A549 (cell line): ENCODE data around the gene ORMDL2. TPM values are rescaled to one million over a fixed set of nuclear protein-coding genes. Genes with fewer than 3 reads are reported as not detected.

Source experiments
- ATAC-seq, 2 experiments: fragments of 200-7000 bp in 1 of 2; fragments of >200 bp in 1 of 2; cut with Nextera tagmentation in 1 of 2; cut with Tn5 transposase in 1 of 2; 3 replicates each; pipeline versions ENCODE4 v1.8.0 to v1.9.1; 2018 to 2020; ENCODE audit warnings: mild to moderate bottlenecking in 1 of 2, moderate library complexity in 1 of 2
- CTCF ChIA-PET: fragments of 300-600 bp; sonication (Branson Sonifier 250); formaldehyde crosslinking; extraction: SDS; loops from one replicate; lab custom pipeline; 2021; ENCODE audit warnings: antibody characterized with exemption, inconsistent platforms; lab: Yijun Ruan, JAX
- POLR2A ChIA-PET: fragments of 350-600 bp; formaldehyde crosslinking; extraction: SDS; loops from one replicate; lab custom pipeline; 2021; ENCODE audit warnings: antibody characterized with exemption, inconsistent platforms; lab: Yijun Ruan, JAX
- DNase-seq, 2 experiments: peaks; one replicate each; pipeline versions ENCODE4 v3.0.0 to v3.0.0-alpha.2; 2011 to 2016; ENCODE audit warnings: low read depth in 1 of 2, low spot score in 1 of 2
- FAIRE-seq: peaks from 2 replicates; lab custom pipeline; 2011; peaks lifted over from hg19 to GRCh38; lab: Jason Lieb, UNC
- H3K27ac ChIP-seq, 2 experiments: fragments of >200 bp; sonication (Bioruptor Twin); formaldehyde crosslinking; 3 replicates each; pipeline ENCODE4 v1.5.1; 2016 to 2017
- H3K4me1 ChIP-seq: fragments of >200 bp; sonication (Bioruptor Twin); formaldehyde crosslinking; 3 replicates; pipeline ENCODE4 v1.6.1; 2016
- H3K4me2 ChIP-seq: fragments of >200 bp; sonication (Bioruptor Twin); formaldehyde crosslinking; 3 replicates; pipeline ENCODE4 v1.6.1; 2016
- H3K4me3 ChIP-seq: fragments of >200 bp; sonication (Bioruptor Twin); formaldehyde crosslinking; 3 replicates; pipeline ENCODE4 v1.5.1; 2016
- H3K9me3 ChIP-seq: fragments of >200 bp; sonication (Bioruptor Twin); formaldehyde crosslinking; 3 replicates; pipeline ENCODE4 v1.6.1; 2016
- BCL3 ChIP-seq: fragments of >200 bp; sonication (Bioruptor Twin); formaldehyde crosslinking; IDR thresholded peaks from 3 replicates; pipeline ENCODE4 v1.6.1; 2016
- BHLHE40 ChIP-seq: IDR thresholded peaks from 2 replicates; pipeline ENCODE4 v1.6.1; 2012; ENCODE audit warnings: low read depth, low read length, inconsistent platforms
- CEBPB ChIP-seq, 2 experiments: fragments of >200 bp in 1 of 2; sonication (Bioruptor Twin) in 1 of 2; formaldehyde crosslinking in 1 of 2; IDR thresholded peaks; 2 replicates each; pipeline ENCODE4 v1.6.1; 2012 to 2016
- HOXA7 ChIP-seq: fragments of 250-450 bp; sonication (Bioruptor Pico); IDR thresholded peaks from 2 replicates; pipeline ENCODE4 v1.5.0; 2020; ENCODE audit warnings: mild to moderate bottlenecking, moderate library complexity
- HOXB13 ChIP-seq: fragments of 250-450 bp; sonication (Bioruptor Pico); IDR thresholded peaks from 2 replicates; pipeline ENCODE4 v1.5.0; 2020; ENCODE audit warnings: low read depth, mild to moderate bottlenecking, moderate library complexity
- HOXB5 ChIP-seq: fragments of 250-450 bp; sonication (Bioruptor Pico); IDR thresholded peaks from 2 replicates; pipeline ENCODE4 v1.5.0; 2020; ENCODE audit warnings: mild to moderate bottlenecking, moderate library complexity
- JUN ChIP-seq, 2 experiments: fragments of >200 bp; sonication (Bioruptor Twin); formaldehyde crosslinking; IDR thresholded peaks; 2 replicates in 1 of 2; 3 replicates in 1 of 2; pipeline ENCODE4 v1.6.1; 2016 to 2017
- JUNB ChIP-seq: fragments of >200 bp; sonication (Bioruptor Twin); formaldehyde crosslinking; IDR thresholded peaks from 2 replicates; pipeline ENCODE4 v1.6.1; 2016
- MAFK ChIP-seq: fragments of 450-650 bp; IDR thresholded peaks from 2 replicates; pipeline ENCODE4 v1.6.1; 2014; ENCODE audit not compliant: partially characterized antibody
- MAZ ChIP-seq: fragments of 150-350 bp; IDR thresholded peaks from 2 replicates; pipeline ENCODE4 v1.6.1; 2014; ENCODE audit warnings: antibody characterized with exemption, low read depth, low read length, borderline replicate concordance
- NPAS2 ChIP-seq: fragments of 250-450 bp; sonication (Bioruptor Pico); IDR thresholded peaks from 2 replicates; pipeline ENCODE4 v1.8.0; 2022; ENCODE audit warnings: mild to moderate bottlenecking, moderate library complexity, borderline replicate concordance
- NR3C1 ChIP-seq: fragments of >200 bp; sonication (Bioruptor Twin); formaldehyde crosslinking; IDR thresholded peaks from 3 replicates; pipeline ENCODE4 v1.6.1; 2017
- PHF8 ChIP-seq: fragments of 200-600 bp; sonication (generic); IDR thresholded peaks from 2 replicates; pipeline ENCODE4 v1.6.1; 2016; ENCODE audit warnings: low read depth, mild to moderate bottlenecking, antibody characterized with exemption, moderate library complexity, borderline replicate concordance
- RCOR1 ChIP-seq: fragments of 150-350 bp; IDR thresholded peaks from 2 replicates; pipeline ENCODE4 v1.6.1; 2014; ENCODE audit warnings: antibody characterized with exemption, low read length, low read depth
- SREBF2 ChIP-seq: fragments of 450-650 bp; IDR thresholded peaks from 2 replicates; pipeline ENCODE4 v1.6.1; 2014; ENCODE audit warnings: mild to moderate bottlenecking, moderate library complexity
- TP53 ChIP-seq: fragments of 250-450 bp; sonication (Bioruptor Pico); IDR thresholded peaks from 2 replicates; pipeline ENCODE4 v1.5.0; 2021; ENCODE audit warnings: mild to moderate bottlenecking, moderate library complexity
- ZC3H11A ChIP-seq: fragments of 450-650 bp; IDR thresholded peaks from 2 replicates; pipeline ENCODE4 v1.6.1; 2014; ENCODE audit warnings: antibody characterized with exemption, mild to moderate bottlenecking
- ZNF302 ChIP-seq: fragments of 250-450 bp; sonication (Bioruptor Pico); IDR thresholded peaks from 2 replicates; pipeline ENCODE4 v1.9.0; 2021; ENCODE audit warnings: inconsistent platforms, mild to moderate bottlenecking, moderate library complexity
- WGBS: methylation state at CpG from one replicate; pipeline ENCODE4 v1.1.6; 2017; ENCODE audit errors: missing lambda C conversion rate; 5-methylcytosine and 5-hydroxymethylcytosine counted together
- polyA plus RNA-seq, 4 experiments: library from polyadenylated mRNA; depleted of rRNA in 3 of 4; stranded (reverse); fragments of >200 nt; fragmentation: RNase III in 1 of 4; extraction: RNeasy Plus Mini Kit Qiagen cat#74134 plus additional on column Dnase treatment in 1 of 4; gene quantifications; 2 replicates in 3 of 4; 3 replicates in 1 of 4; pipeline ENCODE4 v1.2.3, GENCODE V29; 2011 to 2017
- TF ChIP-seq, protein P1 (sequence below): IDR thresholded peaks from 2 replicates; pipeline ENCODE4 v1.6.1; 2012
- TF ChIP-seq, protein P2 (sequence below): fragments of 250-450 bp; sonication (Bioruptor Pico); IDR thresholded peaks from 2 replicates; pipeline ENCODE4 v1.5.0; 2020; ENCODE audit warnings: low read depth, mild to moderate bottlenecking, moderate library complexity
- TF ChIP-seq, protein P3 (sequence below): fragments of >200 bp; sonication (Bioruptor Twin); formaldehyde crosslinking; IDR thresholded peaks from 2 replicates; pipeline ENCODE4 v1.6.1; 2016
- TF ChIP-seq, protein P4 (sequence below): fragments of 450-650 bp; IDR thresholded peaks from 2 replicates; pipeline ENCODE4 v1.6.1; 2014; ENCODE audit warnings: antibody characterized with exemption

The ORMDL2 gene
- polyA plus RNA-seq, 2 of the 4 experiments (the other 2 are of a cell fraction), result 79.0 to 93.6 TPM

- Histone ChIP-seq H3K27ac (no peak overlapping the region; a peak in 1 of 6 replicates), H3K4me1 (peaks cover 8% of the 10 kb centered on the region; the same call in 1 of the 3 replicates), H3K9me3 (no peaks in the 10 kb centered on the region), H3K4me3 (no peak overlapping the region), H3K4me2 (no peak overlapping the region)
- DNase-seq, result no peak
- TF ChIP-seq ZNF302 (CRISPR knock-in tag) (no peak), PHF8 (no peak), NR3C1 (no peak), MAZ (no peak), JUNB (no peak), HOXB5 (CRISPR knock-in tag) (no peak), HOXB13 (no peak), TP53 (no peak), NPAS2 (CRISPR knock-in tag) (no peak), CEBPB (IDR thresholded peaks at IDR 0.05) (no peak)
- TF ChIP-seq, protein P1, sequence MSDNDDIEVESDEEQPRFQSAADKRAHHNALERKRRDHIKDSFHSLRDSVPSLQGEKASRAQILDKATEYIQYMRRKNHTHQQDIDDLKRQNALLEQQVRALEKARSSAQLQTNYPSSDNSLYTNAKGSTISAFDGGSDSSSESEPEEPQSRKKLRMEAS, result no peak
- TF ChIP-seq, protein P2, sequence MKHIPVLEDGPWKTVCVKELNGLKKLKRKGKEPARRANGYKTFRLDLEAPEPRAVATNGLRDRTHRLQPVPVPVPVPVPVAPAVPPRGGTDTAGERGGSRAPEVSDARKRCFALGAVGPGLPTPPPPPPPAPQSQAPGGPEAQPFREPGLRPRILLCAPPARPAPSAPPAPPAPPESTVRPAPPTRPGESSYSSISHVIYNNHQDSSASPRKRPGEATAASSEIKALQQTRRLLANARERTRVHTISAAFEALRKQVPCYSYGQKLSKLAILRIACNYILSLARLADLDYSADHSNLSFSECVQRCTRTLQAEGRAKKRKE (CRISPR knock-in tag), result no peak
- TF ChIP-seq, protein P3, sequence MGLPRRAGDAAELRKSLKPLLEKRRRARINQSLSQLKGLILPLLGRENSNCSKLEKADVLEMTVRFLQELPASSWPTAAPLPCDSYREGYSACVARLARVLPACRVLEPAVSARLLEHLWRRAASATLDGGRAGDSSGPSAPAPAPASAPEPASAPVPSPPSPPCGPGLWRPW, result no peak
- FAIRE-seq, result no peak
- POLR2A ChIA-PET, result no interaction called here
- CTCF ChIA-PET, result interaction anchor here (0.7 to 2.1 kb wide), 3 partner anchors 47 to 111 kb away, joined by 3 to 6 read pairs (median 4); no protein-coding TSS in a partner anchor
- no peak for ATAC-seq
- WGBS, result 59% methylated on average over 7 of the region's 7 CpGs
Observed at GRCh38 chr12:55849616-55850343, 31.9 kb downstream of the ORMDL2 start.

GRCh38 chr12:55850401-55850800 lies 32.6 kb downstream of the ORMDL2 start:
- H3K27ac ChIP-seq, result no peak overlapping the region

More at GRCh38 chr12:55850401-55850800, 32.6 kb downstream of the ORMDL2 start:
- H3K4me1 ChIP-seq, result peaks cover 8% of the 10 kb centered on the region; the same call in 1 of the 3 replicates
- POLR2A ChIA-PET, result interaction anchor here (0.6 kb wide), 1 partner anchor 56 kb away, joined by 3 read pairs; no protein-coding TSS in a partner anchor
- TF ChIP-seq, protein P3, result no peak
- TF ChIP-seq, protein P4, sequence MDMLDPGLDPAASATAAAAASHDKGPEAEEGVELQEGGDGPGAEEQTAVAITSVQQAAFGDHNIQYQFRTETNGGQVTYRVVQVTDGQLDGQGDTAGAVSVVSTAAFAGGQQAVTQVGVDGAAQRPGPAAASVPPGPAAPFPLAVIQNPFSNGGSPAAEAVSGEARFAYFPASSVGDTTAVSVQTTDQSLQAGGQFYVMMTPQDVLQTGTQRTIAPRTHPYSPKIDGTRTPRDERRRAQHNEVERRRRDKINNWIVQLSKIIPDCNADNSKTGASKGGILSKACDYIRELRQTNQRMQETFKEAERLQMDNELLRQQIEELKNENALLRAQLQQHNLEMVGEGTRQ, result no peak
- TF ChIP-seq MAZ (no peak), SREBF2 (no peak), ZC3H11A (no peak), HOXB5 (CRISPR knock-in tag) (no peak), CEBPB (IDR thresholded peaks at IDR 0.05) (no peak), RCOR1 (no peak), MAFK (no peak), BCL3 (no peak), ZNF302 (CRISPR knock-in tag) (no peak), HOXA7 (CRISPR knock-in tag) (no peak), JUN (IDR thresholded peaks at IDR 0.05) (no peak), BHLHE40 (no peak)
- TF ChIP-seq, all 56 proteins: peak for 0
- FAIRE-seq (no peak), DNase-seq (no peak), ATAC-seq (no peak)
- Histone ChIP-seq H3K9me3 (no peaks in the 10 kb centered on the region), H3K4me3 (no peak overlapping the region), H3K4me2 (no peak overlapping the region)
- CTCF ChIA-PET, result interaction anchor here (2.1 kb wide), 1 partner anchor 112 kb away, joined by 6 read pairs; no protein-coding TSS in a partner anchor
- 0% methylated on average over 1 of the region's 1 CpG for WGBS
